Measurements from ENCODE around the gene EEF2.

DNA sequence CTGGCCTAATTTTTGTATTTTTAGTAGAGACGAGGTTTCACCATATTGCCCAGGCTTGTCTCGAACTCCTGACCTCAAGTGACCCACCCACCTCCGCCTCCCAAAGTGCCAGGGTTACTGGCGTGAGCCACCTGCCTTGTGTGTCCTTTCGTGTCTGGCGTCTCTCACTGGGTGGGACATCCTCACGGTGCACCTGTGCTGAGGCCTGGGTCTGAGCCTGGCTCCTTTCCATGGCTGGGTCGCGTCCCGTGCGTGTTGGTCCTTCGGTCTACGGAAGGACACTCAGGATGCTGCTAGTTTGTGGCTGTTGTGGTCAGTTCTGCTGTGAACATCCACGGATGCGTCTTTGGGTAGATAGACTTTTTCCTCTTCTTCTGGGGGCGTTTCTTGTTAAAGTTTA lies 41.9 kb upstream of the EEF2 start:
- TF ChIP-seq CTCF (conservative IDR thresholded peaks at IDR 0.05; ENCODE audit: low read length) (no peak), EZH2phosphoT487 (IDR thresholded peaks at IDR 0.05; ENCODE audit: borderline replicate concordance) (no peak)

Measured in Loucy (cell line).